Fibroblast of pulmonary artery (primary cell): ENCODE data around the gene CRIP1.

Source experiments
- DNase-seq: peaks from one replicate; pipeline ENCODE4 v3.0.0-alpha.2; 2010; ENCODE audit warnings: low read depth
- H3K4me3 ChIP-seq: replicated peaks from 2 replicates; pipeline ENCODE4 v1.5.1; 2011; ENCODE audit warnings: low read depth, mild to moderate bottlenecking, control low read depth, low read length, moderate library complexity
- CTCF ChIP-seq: IDR thresholded peaks from 2 replicates; pipeline ENCODE4 v1.5.1; 2011; ENCODE audit warnings: mild to moderate bottlenecking, control low read depth, low read length, inconsistent platforms; ENCODE audit errors: missing control alignments

Gene CRIP1

GRCh38 chr14:105467249-105467941 is 19.3 kb upstream of the CRIP1 start:
- H3K4me3 ChIP-seq, result no peak overlapping the region
- TF ChIP-seq CTCF, result no peak
- no peak for DNase-seq

GRCh38 chr14:105467942-105468471 is 18.7 kb upstream of the CRIP1 start:
- H3K4me3 ChIP-seq, result no peak overlapping the region
- DNase-seq, result no peak
- no peak for TF ChIP-seq CTCF

GRCh38 chr14:105468621-105469241 is 18.0 kb upstream of the CRIP1 start:
- DNase-seq, result no peak
- no peak overlapping the region for H3K4me3 ChIP-seq
- no peak for TF ChIP-seq CTCF

- H3K4me3 ChIP-seq, result no peak overlapping the region
- DNase-seq, result no peak
- no peak for TF ChIP-seq CTCF
These were observed 17.0 kb upstream of the CRIP1 start for GRCh38 chr14:105469456-105470349.

GRCh38 chr14:105470350-105471296 is 16.1 kb upstream of the CRIP1 start:
- H3K4me3 ChIP-seq, result no peak overlapping the region
- no peak for TF ChIP-seq CTCF
- DNase-seq, result no peak

- H3K4me3 ChIP-seq, result no peak overlapping the region
These were observed 15.3 kb upstream of the CRIP1 start for GRCh38 chr14:105471297-105471821.

More at GRCh38 chr14:105471297-105471821, 15.3 kb upstream of the CRIP1 start:
- TF ChIP-seq CTCF, result no peak
- DNase-seq, result no peak
